Pons (tissue), 1 donor: ENCODE measurements around the gene PDIA5.
A peak's percentile ranks its signal among the peaks of the same experiment; 100 is the strongest.

Source experiments
- DNase-seq: peaks from one replicate; pipeline ENCODE4 v3.0.0-alpha.2; 2016; ENCODE audit warnings: low spot score

PDIA5 gene

DNA sequence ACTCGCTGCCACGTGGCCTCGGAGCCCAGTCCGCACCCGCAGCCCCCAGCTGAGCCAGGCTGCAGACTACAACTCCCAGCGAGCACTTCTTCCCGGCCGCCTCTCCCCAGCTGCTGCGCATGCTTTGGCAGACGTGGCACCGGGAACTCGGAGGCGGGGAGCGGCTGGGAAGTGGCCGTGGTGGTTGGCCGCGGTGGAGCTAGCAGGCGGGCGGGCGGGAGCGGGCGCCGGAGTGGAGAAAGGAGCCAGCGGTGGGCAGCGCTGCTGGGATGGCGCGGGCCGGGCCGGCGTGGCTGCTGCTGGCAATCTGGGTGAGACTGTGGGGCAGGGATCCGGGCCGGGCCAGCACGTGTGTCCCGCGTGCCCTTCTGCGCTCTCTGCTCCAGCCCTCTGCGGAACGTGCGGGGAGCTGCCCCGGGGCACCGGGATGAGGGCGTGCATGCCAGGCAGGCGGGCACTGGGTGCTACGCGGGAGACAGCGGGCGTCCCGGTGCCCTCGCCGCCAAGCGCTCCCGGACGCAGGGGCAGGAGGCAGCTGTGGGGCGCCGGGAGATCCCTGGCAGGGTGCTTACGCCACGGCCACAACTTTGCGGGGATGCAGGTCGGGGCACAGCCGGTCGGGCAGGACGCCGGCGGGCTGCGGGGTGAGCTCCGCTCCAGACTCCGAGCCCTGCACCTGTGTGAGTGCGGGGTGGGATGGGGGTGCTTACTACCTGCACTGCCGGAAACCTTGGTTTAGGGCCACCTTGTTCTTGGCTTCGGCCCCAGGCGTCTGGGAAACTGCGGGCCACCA is at the start of gene PDIA5:
TSS of gene PDIA5 (plus strand) at position 130 of the 793 bp plus-strand sequence. CDS start at position 270, 140 bp downstream.
- DNase-seq = peak; percentile 78

DNA sequence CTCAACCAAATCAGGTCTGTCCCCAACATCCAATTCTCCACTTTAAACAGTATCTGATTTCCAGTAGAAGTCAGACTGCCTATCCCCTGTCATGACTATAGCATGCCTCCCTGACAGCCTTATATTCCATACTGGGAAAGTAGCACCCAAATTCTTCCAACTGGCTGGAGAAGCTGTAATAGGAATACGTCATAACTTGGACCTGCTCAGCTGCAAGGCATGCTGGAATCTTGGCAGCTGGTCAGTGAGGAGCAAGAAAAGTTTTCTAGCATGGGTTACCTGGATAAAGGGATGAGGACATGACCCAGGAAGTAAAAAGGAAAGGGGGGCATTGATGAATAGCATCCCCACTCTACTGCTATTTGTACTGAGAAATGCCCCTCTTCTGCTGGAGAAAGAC is 48.1 kb upstream of the PDIA5 start:
- DNase-seq = no peak

DNA sequence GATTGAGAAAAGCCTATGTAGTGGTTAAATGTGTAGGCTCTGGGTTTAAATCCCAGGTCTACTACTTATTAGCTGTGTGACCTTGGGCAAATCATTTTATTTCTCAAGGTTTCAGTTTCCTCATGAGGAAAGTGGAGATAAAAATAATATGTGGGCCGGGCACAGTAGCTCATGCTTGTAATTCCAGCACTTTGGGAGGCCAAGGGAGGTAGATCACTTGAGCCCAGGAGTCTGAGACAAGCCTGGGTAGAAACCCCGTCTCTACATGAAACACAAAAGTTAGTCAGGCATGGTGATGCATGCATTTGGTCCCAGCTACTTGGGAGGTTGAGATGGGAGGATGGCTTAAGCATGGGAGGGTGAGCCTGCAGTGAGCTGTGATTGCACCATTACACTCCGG is 47.7 kb upstream of the PDIA5 start:
- DNase-seq = no peak

DNA sequence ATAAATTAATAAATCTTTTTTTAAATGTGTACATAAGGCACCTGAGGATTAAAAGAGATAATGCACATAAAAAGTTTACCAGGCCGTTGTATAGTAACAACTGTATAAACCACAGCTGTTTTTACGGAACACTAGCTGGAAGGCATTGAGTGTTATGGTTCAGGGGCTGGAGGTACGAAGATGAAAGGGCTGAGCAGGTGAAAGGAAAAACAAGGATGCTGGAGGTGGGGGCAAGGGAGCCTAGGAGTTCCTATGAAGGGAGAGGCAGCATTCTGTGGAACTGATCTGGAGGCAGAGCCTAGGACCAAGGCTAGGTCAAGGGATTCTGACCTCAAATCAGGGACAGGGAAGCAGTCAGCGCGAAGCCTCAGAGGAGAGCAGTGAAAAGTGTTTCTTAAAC is 47.2 kb upstream of the PDIA5 start:
- no peak for DNase-seq

DNA sequence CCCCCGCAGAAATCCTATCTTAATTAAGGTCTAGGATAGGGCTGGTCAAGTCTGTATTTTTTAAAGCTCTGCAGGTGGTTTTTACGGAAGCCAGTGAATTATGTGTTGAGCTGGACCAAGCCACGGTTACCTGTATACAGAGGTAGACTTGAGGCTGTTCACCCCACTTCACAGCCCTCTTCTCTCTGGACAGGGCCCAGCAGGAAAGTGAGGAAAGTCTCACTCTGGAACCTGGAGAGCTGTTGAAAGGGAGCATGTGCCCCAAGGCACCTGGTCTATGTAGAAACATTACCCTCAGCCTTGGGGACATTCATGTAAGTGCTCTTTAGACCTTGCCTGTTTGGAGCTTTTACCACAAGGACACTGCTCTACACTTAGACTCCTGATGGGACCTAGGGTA is 46.1 kb upstream of the PDIA5 start:
- no peak for DNase-seq

DNA sequence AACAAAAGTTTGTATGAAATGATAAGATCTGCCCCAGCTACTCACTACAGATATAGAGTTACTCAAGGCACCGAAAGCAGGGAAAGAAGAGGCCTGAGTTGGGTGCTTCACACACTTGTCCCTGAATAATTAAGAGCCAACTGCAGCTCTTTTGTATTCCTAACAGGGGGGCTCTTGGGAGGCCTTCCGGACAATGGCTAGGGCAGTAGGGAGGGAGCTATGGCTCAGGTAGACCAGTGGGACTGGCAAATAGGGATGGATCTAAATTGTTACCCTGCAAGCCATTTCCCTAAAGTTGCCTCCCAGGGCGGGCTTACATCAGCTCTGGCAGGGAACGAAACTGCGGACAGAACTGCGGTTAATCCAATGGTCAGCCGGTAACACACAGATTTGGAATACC is 45.4 kb upstream of the PDIA5 start:
- no peak for DNase-seq

DNA sequence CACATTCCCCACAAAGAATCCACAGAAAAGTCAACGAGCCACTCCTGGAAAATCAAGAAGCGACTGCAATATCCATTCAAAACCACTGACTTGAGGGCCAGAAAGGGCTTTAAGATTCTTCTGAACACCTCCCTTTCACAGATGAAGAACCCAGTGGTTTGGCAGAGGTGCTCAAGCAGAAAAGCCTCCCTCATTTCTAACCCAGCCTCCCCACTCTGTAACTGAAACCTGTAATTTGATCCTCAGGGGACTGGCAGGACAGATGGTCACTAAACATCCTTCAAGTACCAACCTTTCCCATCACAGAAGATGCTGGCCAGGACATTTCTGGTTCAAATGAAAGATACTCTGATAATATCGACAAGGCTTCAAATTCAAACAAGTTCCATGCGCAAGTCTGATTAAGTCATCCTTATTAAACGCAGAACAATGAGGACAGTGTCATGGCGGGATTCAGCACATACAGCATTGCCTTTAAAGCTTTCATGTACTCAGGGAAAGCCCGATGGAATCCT is 44.8 kb upstream of the PDIA5 start:
- DNase-seq = peak; percentile 14

DNA sequence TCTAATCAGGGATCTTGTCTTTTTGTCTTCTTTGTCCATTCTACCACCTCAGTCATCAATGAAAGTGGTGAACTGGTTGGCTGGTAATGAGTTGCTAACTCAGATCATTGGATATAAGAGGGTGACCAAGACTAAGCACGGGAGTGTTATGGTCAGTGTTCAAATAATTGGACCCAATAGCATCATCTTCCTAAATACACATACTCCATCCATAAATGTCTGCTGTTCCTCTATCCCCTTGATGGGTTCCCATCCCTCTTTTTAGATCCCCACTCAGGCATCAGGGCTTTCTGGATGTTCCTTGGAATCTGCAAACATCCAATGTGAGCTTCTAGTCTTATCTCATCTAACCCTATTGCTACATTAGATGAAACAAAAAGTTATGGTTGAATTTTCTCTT is 42.8 kb upstream of the PDIA5 start:
- no peak for DNase-seq

DNA sequence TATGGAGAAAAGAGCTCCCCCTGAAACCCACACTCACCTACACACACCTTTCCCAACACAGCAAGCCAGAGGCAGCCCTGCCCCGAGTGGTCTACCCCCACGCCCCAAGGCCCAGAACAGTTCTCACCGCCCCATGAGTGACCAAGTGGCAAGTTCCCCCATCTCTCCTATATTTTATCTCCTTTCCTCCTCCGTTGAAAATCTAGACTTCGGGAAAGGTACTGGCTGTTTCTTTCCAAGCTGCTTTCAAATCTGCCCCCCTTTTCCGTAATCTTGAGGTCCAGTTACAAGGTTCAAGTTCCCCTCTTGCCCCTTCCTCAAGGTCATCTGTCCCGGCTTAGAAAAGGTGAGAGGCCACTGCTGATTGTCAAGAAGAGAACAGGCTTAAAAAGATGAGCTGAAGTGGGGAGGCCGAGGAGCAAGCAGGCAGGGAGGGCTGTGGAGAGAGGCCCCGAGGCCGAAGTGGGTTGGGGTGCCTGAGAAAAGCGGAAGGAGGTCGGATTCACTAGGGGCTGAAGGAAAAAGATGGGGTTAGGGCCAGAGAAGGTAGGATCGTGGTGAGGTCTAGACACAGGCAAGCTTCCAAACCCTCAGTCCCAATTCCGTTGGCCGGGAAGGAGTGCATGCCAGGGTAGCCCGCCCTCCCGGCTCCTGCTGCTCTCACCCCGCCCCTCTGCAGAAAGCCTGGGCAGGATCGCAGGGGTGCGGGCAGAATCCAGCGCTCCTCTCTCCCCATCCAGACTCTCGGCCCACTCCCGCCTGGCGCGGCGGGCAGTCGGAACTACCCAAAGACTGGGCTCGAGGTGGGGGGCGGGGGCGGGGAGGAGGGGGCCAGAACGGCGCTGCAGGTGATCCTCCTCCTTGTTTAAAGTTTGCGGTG is 40.9 kb upstream of the PDIA5 start:
- no peak for DNase-seq

DNA sequence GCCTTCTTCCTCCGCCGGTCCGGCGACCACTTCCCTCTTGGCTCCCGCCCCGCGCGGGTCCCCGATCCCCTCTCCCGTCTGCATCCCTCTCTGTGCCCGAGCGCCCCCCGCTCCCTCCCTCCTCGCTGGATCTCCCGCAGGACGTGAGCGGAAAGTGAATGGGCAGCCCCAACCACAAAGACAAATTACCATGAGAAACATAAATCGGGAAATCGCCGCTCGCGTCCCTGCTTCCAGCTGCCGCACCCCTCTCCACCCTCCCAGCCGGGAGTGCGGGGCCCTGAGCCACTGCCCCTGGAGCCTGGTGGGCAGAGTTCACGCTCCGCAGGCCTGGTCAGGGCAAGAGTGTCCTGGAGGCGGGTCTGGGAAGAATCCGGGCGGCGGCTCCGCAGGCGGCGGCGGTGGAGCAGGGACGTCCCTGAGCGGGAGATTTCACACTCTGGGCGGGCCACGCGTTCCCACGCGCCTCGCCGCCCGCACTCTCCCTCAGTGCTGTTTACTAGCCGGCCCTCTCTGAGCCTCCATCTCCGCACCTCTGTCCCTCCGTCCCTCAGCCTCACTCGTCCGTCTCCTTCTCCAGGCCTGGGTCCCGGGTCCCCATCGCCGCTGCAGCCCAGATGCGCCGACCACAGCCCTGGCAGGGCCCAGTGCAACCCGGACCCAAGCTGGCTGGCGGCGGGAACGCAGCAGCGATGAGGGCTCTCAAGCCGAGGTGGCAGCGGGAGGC is 40.1 kb upstream of the PDIA5 start:
- DNase-seq = no peak

DNA sequence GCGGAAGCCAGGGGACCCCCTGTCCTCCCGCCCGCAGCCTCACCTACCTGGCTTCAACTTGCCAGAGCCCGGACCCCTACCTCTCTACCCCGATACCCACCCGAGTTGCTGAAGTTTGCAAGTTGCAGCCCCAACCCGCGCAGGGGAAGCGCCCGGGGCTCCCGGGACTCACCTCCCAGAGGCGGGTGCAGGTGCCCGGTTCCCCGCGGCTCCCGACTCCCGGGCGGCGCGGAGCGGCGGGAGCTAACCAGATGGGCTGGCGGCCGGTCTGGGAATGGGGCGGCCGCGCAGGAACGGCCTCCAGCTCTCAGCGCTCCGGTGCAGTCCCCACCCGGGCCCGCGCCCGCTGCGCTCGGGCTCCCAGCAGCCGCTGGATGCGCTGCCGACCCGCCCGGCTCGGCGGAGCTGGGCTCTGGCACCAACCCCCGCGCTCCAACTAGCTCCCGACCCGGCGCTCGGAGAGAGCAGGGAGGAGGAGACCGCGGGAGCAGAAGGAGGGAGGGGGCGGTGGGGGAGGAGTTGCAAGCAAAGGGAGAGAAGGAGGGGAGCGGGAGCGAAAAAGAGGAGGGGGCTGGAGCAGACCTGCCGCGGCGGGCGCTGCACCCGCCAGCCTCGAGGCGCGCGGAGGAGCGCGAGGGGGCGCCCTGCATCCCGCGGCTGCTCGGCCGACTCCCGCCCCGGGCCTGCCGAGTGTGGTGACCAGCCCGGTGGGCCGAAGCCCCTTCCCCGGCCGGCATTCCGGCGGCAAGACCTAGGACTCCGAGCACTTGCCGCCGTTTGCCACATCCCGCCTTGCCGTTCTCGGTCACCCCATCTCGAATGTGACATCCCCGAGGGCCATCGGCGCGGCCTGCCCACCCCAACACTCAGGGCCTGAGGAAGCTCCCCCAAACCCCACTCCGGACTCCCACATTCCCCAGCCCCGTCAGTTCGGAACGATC is 39.3 kb upstream of the PDIA5 start, which contains the start of gene SEMA5B:
TSS of gene SEMA5B (minus strand) at position 472 of the 941 bp plus-strand sequence. CDS start 66,500 bp downstream, outside the sequence.
- DNase-seq = no peak

DNA sequence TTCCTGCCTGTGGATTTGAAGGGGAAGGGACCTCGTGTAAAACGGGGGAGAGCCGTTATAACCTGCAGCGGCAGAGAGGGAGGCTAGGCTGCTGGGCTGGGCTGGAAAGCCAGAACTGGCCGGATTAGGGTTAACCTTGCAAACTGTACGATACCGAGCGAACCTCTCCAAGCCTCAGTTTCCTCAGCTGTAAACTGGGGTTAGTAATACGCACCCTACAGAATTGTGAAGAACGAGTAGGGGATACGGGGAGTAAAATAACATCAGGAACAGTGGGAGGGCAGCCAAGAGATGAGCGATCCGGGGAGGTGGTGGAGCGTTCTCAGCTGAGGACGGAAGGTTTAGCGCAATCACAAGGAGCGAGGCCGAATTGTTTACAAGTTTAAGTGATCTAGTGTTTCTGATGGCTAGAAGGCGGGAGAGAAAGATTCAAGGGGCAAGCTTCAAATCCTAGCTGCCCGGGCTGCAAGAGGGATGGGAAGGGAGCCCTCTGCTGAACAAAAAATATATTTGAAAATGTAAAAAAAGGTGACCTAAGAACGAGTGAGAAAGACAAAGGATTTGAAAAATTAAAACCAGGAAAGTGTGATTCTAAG is 38.5 kb upstream of the PDIA5 start:
- peak; percentile 75 for DNase-seq

DNA sequence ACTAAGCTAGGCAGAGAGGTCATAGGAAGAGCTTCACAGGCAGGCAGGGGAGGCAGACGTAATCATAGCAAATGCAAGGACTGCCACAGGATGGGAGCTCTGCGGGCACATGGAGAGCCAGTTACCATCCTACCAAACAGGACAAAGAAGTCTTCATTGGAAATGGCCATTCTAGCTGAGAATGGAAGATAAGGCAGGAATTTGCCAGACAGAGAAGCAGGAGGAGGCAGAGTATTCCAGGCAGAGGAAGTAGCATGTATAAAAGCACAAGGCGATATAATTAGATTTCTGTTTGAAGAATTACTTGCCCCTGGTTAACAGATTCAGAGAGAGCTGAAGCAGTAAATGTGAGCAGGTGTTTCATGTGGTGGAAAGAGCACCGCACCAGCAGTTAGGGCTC is 35.8 kb upstream of the PDIA5 start:
- DNase-seq = no peak

DNA sequence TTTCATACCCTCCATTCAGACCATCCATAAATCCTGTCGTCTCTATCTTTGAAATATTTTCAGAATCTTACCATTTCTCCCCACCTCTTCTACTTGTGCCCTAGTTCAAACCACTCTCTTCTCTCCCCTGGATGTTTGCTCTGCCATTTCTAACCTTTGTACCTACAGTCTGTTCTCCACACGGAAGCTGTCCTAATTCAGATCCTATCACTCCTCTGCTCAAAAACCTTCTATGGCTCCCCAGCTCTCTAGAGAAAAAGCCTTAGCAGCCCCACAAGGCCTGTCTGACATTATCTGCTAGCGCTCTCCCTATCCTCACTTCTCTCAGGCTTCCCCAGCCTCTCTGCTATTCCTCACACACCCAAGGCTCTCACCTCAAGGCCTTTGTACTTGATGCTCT is 34.8 kb upstream of the PDIA5 start:
- no peak for DNase-seq

DNA sequence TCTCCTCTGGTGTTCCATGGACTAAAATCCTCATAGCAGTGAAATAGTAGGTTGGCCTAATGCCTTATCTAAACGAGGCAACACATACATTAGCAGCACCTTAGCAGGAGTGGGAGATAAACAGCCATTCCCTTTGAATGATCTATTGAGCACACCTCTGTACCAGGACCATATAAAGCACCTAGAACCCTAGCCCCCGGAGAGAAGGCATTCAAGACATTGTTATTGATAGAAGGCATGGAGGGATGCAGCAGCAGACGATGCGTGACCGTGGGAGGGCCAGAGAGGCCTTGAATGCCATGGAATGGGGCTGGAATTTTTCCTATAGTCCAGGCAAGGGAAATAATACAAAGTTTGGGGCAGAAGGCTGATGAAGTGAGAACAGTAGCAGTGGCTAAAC is 32.7 kb upstream of the PDIA5 start:
- no peak for DNase-seq

DNA sequence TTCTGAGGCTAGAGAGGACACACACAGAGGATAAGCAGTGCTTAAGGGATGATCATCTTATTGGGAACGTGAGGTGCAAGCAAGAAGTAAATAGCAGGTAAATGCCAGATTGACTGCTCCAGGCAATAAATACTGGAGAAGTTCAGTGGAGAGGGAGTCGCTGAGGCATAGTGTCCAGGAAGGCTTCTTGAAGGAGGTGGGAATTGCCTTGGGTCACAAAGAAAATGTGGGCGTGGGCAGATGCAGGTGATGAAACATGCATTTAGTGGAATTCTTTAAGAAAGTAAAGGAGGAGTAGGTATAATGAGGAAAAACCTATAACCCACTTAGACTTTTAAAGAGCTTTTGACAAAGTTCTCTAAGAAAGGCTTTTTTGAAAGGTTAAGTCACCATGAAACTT is 31.8 kb upstream of the PDIA5 start:
- DNase-seq = no peak

DNA sequence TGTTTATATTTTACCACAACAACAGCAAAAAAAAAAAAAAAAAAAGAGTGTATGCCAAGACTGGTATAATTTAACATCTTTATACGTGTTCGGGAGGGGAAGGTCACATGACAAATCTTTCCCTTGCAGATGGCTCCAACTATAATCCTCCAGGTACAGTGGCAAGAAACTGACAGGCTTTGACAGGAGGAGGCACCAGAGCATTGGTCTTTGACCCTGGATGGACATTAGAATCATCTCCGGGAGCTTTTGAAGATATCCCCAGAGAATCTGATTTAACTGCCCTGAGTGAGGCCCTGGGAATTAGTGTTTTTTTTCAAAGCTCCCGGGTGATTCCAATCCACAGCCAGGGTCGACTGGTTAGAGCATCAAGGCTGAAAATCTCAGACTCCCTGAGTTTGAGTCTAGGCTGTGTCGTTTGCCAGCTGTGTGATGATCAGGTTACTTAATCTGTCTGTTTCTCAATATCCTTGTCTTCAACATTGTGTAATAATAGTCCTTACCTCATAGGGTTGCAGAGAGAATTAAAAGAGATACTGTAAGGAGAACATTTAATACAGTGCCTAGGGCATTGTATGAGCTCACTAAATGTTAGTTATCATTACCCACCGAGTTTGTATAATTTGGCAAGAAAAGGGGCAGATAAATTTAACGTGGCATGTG is 30.3 kb upstream of the PDIA5 start:
- DNase-seq = no peak

DNA sequence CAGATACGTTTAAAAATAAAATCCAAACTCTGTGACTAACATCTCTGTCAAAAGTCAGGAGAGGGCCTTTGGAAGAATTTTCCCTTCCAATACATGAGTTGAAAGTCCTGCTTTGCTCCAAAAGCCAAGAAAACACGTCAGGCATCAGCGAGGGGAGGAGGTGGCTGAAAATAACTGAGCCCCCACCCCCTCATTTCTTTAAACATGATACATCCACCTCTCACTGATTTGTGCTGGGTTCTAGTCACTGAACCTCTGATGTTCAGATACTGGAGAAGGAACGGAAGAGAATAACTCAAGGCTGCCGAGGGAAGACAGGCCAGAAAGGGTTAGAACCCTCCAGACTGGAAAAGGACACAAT is 29.8 kb upstream of the PDIA5 start:
- DNase-seq = no peak

DNA sequence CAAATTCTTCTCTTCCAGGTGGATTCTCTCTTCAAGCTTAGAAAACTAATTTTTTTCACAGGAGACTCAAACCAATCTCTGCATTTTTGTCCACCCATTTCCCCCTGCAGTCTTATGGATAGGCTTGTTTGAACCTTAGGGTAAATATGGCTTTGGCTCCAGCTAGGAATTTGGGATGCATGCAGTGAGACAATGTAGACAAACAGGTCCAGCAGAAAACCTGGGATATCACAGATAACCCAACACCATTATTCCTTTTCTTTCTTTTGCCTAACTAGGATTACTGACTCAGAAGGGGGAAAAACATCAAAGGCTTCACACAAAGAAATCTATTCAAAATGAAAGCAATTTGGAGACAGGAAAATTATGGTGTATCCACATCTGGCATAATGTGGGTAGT is 28.1 kb upstream of the PDIA5 start:
- no peak for DNase-seq

DNA sequence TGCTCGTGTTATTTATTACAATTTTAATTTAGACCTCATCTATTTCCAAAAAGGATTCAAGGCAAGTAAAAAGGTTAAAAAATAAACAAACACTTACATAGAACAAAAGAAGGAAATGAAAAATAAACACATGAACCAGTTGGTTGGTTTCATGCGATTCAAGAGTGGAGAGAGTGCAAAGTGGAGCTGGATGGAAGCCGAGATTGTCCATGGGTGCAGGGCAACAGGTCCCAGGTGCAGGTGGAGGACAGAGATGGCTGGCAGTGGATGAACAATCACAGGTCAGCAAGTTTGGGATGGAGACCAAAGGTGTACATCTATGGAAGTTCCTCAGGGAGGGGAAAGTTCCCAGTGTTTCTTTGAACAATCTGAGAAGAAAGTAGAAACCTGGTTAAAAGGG is 27.6 kb upstream of the PDIA5 start:
- DNase-seq = no peak
